DND-41 (cell line): ENCODE measurements around the gene YLPM1.

ENCODE experiments used
- CTCF ChIP-seq: IDR thresholded peaks from 2 replicates; pipeline ENCODE4 v1.5.1; 2012; ENCODE audit warnings: borderline replicate concordance, low read length, moderate library complexity, mild to moderate bottlenecking; ENCODE audit not compliant: poor library complexity, severe bottlenecking; ENCODE audit errors: extremely low read depth
- EZH2 ChIP-seq: IDR thresholded peaks from 3 replicates; pipeline ENCODE4 v1.6.1; 2012; ENCODE audit warnings: borderline replicate concordance, low read depth, mild to moderate bottlenecking, moderate library complexity, low read length, inconsistent platforms; ENCODE audit not compliant: severe bottlenecking

GRCh38 chr14:74841230-74842207 lies 78.4 kb downstream of the YLPM1 start:
- no peak for TF ChIP-seq CTCF
- no peak for TF ChIP-seq EZH2
